Measurements from ENCODE around the gene FEM1A.

GRCh38 chr19:4801085-4801619, 9.6 kb downstream of the FEM1A start:
- TF ChIP-seq, protein P1, sequence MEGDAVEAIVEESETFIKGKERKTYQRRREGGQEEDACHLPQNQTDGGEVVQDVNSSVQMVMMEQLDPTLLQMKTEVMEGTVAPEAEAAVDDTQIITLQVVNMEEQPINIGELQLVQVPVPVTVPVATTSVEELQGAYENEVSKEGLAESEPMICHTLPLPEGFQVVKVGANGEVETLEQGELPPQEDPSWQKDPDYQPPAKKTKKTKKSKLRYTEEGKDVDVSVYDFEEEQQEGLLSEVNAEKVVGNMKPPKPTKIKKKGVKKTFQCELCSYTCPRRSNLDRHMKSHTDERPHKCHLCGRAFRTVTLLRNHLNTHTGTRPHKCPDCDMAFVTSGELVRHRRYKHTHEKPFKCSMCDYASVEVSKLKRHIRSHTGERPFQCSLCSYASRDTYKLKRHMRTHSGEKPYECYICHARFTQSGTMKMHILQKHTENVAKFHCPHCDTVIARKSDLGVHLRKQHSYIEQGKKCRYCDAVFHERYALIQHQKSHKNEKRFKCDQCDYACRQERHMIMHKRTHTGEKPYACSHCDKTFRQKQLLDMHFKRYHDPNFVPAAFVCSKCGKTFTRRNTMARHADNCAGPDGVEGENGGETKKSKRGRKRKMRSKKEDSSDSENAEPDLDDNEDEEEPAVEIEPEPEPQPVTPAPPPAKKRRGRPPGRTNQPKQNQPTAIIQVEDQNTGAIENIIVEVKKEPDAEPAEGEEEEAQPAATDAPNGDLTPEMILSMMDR (IDR thresholded peaks at IDR 0.05; ENCODE audit: extremely low read depth in 1 of 2, insufficient read depth in 1 of 2, low read depth in 1 of 2, low read length in 2 of 2) = no peak
- TF ChIP-seq GATA2 (IDR thresholded peaks at IDR 0.05; ENCODE audit: insufficient read depth, insufficient read length, low read depth, low read length) = no peak
- TF ChIP-seq POLR2A (IDR thresholded peaks at IDR 0.05; ENCODE audit: low read depth, low read length) = no peak
- TF ChIP-seq JUN (IDR thresholded peaks at IDR 0.05; ENCODE audit: borderline replicate concordance, insufficient read depth, insufficient read length, low read depth) = no peak
- TF ChIP-seq, protein P2, sequence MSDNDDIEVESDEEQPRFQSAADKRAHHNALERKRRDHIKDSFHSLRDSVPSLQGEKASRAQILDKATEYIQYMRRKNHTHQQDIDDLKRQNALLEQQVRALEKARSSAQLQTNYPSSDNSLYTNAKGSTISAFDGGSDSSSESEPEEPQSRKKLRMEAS (IDR thresholded peaks at IDR 0.05; ENCODE audit: insufficient read depth, insufficient read length) = no peak

All from endothelial cell of umbilical vein (primary cell).